IPS-NIHi7 (cell line): Measurements from ENCODE around the gene GOLGA8K.
"Not testable (repeated sequence)": the region's sequence is repeated elsewhere in the genome, so short reads cannot be mapped to it uniquely, and the experiment has no call there.

Experiments used
- DNase-seq: peaks from one replicate; pipeline ENCODE4 v3.0.0; 2012; ENCODE audit warnings: mixed read lengths; ENCODE audit errors: extremely low spot score

Gene GOLGA8K, protein sequence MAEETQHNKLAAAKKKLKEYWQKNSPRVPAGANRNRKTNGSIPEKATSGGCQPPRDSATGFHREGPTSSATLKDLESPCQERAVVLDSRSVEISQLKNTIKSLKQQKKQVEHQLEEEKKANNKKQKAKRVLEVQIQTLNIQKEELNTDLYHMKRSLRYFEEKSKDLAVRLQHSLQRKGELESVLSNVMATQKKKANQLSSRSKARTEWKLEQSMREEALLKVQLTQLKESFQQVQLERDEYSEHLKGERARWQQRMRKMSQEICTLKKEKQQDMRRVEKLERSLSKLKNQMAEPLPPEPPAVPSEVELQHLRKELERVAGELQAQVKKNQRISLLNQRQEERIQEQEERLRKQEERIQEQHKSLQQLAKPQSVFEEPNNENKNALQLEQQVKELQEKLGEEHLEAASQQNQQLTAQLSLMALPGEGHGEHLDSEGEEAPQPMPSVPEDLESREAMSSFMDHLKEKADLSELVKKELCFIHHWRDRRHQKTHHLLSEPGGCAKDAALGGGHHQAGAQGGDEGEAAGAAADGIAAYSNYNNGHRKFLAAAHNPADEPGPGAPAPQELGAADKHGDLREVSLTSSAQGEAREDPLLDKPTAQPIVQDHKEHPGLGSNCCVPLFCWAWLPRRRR

DNA sequence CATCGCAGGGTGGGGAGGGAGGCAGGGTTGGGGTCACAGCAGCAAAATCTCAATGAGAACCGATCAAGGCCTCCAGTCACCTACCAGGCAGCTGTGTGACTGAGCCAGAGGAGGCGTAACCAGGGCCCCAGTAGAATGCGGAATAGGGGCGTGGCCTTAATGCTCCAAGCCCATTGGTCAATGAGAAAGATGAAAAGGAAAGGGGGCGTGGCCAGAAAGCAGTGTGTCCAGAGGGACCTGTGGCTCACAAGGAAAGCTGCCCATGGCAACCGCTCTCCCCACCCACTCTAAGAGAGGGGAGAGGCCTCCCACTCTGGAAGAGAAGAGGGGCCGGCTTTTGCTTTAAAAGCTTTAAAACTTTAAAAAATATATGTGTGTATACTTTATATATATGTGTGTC, at the start of gene GOLGA8K:
Gene GOLGA8K, minus strand, starts transcription at position 101 of the 400 bp plus-strand sequence. Its CDS starts 98 bp downstream, at position 3.
- DNase-seq, result not testable (repeated sequence)

DNA sequence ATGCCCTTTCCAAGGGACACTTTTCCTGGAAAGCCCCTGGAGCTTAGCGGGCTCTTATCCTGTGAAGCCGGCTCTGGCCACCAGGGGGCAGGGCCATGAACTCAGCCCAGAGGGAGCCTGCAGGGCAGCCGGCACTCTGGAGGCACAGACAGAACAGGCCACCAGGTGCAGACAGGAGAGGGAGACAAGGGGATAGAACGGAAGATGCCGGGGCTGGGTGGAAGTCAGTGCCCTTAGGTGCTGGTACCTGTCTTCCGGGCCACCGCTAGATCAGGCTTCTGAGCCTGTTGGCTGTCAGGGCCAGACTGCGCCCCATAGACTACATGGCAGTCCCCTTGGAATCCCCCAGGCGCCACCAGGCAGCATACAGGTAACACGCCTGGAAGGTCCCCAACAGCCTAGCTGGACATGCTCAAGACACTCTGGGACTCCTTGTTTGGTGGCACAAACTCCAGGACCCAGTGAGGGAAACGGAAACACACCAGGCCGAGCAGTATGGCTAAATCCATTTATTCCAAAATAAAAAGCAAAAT, 37.4 kb upstream of the GOLGA8K start:
- DNase-seq, result not testable (repeated sequence)

DNA sequence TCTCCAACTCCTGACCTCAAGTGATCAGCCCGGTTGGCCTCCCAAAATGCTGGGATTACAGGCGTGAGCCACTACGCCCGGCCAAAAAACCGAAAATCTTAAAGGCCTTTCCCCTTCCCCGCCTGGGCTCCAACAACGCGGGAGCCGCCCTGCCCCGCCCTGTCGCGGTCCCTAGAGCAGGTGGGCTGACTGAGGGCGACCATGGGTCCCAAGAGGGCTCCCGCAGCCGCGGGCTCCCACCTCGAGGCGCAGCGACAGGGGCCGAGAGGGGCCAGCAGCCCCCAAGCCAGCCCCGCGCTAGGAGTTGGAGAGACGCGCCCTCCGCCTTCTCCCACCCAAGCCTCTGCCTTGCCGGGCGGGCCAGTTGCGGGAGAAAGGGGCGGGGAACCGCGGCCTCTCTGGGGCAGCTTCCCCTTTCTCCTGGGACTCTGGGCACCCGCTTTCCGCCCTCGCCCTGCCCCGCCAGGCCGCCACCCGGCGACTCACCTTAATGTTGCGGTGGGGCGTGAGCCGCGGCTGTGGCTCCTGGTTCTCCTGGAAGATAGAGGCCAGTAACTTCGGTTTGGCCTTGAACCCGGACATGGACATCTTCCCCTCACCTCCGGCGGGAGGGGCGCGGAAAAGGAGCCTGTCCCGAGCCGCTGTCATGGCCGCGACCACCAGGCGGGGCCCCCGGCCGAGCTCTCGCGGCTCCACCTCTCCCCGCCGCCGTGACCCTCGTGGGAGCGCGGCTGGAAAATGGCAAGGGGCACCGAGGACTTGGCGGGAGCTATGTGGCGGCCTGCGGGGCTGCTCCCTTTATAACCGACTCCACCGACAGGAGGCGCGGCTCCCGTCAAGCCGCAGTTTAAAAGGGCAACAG, 31.2 kb upstream of the GOLGA8K start:
- not testable (repeated sequence) for DNase-seq

DNA sequence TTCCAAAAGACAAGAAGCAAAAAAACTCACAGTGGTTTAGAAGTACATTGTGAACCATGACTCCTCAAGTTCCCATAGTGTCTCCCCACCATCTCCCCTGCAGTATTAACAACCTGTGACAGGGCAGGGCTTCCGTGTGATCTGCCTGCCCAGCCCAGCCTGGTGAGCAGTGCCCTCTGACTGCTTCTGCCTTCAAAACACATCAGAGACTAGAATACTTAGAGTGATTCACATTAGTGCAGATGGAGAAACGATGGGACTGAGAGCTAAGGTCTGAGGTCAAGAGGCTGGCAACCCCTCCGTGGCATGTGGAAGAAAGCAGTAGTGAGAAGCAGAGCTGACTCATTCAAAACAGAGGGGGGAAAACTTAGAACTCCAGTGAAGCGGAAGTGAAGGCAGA, 24.5 kb upstream of the GOLGA8K start:
- not testable (repeated sequence) for DNase-seq

DNA sequence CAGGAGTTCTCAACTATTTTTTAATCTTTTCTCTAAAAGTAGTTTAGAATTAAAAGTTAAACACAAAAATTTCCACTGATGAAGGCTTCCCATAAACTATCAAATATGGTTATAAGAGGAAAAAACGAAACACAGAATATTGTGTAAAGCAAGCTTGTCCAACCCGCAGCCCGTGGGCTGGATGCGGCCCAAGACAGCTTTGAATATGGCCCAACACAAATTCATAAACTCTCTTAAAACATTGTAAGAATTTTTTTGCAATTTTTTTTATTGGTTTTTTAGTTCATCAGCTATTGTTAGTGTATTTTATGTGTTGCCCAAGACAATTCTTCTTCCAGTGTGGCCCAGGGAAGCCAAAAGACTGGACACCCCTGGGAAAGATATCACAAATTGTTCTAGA, 23.4 kb upstream of the GOLGA8K start:
- not testable (repeated sequence) for DNase-seq

DNA sequence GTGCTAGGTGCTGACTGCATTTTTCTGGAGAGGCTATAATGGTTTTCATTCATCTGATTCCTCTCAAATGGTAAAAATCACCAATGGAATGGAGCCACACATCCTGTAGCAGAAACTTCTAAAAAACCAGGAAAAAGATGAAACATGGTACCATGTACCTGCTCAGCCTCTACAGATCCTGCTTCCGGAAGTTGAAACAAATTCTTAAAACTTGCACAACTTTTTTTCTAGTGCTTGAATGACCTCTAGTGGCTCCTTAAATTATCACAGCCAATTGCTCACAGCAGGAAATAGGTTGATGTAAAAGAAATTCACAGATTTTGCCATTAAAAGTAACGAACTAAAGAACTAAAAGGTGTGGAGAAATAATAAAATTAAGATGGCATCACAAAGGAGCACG, 4.8 kb upstream of the GOLGA8K start:
- DNase-seq, result not testable (repeated sequence)

DNA sequence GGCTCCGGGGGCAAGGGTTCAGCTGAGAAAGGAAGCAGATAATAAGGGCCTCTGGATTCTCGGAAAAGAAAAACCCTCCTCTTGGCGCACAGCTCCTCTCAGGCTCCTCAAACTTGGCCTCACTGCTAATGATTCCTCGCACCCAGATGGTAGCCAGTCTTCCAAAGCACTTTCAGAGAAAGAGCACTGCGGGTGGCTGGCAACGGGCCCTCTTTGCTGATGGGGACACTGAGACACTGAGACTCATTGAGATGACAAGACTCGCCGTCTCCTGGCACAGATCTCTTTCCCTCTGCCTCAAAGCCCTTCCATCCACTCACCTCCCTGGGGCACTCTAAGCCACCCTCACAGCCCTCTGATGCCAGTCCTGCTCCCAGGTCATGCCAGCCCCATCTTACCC, 6.6 kb downstream of the GOLGA8K start:
- DNase-seq, result not testable (repeated sequence)

DNA sequence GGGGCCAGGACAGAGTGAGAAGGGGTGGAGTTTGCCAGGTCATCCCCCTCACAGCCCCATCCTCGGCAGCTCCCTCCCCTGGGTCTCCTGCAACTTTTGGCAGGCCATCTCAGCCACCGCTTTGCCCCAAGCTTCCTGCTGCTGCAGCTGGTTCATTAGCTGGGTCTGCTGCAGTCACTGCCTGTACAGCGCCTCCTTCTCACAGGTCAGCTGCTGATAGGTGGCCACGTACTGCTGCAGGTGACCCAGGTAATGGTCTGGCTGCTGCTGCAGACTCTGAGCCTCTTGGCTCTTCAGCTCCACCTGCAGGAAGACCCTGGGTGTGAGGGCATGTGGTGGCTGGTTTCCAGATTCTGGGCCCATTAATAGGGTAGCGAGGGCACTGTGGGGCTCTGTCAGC, 8.3 kb downstream of the GOLGA8K start:
- not testable (repeated sequence) for DNase-seq

DNA sequence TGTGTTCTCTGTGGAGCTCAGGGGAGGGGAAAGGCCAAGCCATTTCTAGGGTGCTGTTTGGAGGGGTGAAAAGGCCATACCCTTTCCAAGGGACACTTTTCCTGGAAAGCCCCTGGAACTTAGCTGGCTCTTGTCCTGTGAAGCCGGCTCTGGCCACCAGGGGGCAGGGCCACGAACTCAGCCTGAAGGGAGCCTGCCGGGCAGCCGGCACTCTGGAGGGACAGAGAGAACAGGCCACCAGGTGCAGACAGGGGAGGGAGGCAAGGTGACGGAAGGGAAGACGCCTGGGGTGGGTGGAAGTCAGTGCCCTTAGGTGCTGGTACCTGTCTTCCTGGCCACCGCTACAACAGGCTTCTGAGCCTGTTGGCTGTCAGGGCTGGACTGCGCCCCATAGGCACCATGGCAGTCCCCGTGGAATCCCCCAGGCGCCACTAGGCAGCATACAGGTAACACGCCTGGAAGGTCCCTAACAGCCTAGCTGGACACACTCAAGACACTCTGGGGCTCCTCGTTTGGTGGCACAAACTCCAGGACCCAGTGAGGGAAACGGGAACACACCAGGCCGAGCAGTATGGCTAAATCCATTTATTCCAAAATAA, 14.9 kb downstream of the GOLGA8K start:
- DNase-seq, result not testable (repeated sequence)

DNA sequence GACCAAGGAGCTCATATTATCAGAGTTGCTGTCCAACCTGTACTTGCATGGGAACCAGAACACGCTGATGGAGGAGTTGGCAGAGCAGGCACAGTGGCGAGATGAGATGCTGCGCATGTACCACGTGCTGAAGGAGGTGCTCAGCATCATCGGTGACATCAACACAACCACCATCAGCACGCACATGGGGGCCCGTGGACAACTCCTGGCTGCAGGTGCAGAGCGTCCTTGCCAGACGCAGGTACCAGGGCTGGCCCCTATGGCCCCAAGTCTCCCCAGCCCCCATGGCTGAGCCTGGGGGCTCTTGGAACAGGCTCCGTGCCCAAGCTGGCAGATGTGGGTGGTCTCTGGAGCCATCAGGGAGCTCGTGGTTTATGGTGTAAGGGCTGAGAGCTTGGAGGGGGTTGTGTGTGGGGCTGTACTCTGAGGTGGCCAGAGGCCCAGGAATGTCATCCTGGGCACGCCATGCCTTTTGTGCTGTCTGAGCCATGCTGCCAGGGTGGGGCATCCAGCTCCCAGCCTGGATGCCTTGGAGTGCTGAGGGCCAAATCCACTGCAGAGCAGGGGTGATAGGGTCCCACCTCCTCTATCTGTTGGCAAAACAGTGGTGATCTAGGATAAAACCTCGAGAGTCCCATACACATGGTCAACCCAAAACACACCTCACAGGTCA, 17.1 kb downstream of the GOLGA8K start:
- not testable (repeated sequence) for DNase-seq

DNA sequence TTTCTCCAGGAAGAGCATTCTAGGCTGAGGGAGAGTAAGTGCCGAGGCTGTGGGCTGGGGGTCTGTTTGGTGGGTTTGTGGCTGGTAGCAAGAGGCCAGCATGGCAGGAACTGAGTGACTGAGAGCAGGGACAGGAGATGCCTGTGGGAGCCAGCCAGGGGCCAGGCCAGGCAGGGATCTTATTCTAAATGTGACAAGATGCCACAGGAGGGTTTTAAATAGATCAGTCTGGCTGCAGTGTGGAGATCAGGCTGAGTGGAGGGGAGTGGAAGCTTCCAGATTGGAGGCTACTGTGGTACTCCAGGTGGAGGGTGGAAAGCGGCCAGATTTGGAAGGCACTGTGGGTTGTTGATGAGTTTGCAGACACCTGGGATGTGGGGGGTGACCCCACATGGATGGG, 28.9 kb downstream of the GOLGA8K start:
- not testable (repeated sequence) for DNase-seq

DNA sequence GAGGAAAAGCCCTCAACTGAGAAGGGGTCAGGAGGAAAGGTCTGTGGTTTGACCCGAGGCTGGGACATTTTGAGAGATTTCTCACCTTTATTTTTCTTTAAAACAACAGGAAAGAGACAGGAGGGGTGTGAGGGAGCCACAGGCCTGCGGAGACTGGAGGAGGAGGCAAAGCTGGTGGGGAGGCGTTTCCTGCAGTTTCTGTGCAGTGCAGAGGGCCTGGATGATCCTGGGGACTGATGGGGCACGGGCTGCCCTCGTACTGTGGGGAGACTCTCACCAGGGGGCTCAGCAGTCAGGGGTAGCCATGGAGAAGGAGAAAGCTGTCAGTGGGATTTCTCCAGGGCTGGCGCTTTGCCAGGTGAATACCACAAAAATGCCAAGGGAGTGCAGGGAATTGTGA, 29.4 kb downstream of the GOLGA8K start:
- DNase-seq, result not testable (repeated sequence)

DNA sequence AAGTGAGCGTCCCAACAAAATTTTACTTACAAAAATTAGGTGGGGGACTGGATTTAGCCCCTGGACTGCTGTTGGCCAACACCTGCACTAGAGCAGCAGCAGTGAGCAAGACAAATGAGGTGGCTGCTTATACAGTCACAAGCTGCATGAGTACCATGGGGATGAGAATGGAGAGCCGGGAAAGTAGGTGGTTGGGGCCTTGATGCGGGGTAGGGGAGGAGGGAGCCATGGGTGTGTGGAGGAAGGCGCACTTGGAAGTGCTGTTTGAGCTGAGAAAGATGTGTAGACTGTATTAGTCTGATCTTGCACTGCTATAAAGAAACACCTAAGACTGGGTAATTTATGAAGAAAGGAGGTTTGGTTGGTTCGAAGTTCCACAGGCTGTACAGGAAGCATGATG, 31.0 kb downstream of the GOLGA8K start:
- not testable (repeated sequence) for DNase-seq

DNA sequence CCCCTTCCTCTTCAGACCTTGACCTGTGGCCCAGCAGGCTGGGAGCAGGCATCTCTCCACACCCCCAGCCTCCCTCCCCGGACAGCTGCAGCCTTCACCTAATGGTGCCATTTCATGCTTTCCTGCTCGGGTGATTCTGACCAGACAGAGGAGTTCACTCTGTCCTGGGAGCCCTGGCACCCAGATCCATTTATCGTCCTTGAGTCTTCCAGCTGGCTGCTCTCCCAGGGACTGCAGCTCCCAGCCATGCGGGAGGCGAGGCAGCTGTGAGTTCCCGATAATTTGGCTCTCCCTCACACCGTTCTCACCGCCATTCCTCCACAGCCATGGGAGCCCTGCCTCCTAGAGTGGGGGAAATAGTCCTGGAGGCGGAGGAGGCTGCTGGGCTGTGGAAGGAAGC, 32.6 kb downstream of the GOLGA8K start:
- DNase-seq, result not testable (repeated sequence)

DNA sequence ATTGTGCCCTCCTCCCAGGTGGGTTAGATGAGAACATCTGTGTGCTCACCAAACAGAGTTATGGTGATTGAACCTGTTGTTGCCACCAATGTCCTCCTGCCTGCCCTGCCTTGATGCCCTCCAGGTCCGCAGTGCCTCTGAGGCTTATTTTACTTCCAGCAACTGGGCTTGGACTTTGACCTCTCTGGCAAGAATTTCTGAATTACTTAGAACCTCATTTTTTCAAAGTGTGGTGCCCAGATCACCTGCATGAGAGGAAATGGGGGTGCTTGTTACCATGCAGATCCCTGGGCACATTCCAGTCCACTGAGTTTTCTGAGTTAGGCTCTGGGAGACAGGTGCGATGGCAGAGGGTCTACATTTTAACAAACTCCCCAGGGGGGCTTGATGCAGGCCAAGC, 33.0 kb downstream of the GOLGA8K start:
- not testable (repeated sequence) for DNase-seq

DNA sequence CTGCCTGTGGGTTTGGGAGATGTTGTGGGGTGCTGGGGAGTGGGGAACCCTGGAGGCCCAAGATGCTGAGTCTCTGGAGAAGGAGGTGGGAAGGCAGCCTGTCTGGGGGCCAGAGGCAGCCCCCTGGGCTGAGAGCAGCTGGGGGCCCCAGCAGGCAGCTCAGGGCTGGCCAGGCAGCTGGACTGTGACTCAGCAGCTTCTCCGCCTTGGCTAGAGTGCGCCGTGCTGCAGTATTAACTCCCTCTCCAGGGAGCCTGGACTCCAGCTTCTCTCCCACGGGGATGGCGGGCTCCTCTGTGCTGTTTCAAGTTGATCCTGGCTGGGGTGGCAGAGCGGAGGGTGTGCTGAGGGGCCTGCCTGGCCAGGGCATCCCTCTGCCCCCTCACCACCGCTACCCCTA, 36.6 kb downstream of the GOLGA8K start:
- not testable (repeated sequence) for DNase-seq

DNA sequence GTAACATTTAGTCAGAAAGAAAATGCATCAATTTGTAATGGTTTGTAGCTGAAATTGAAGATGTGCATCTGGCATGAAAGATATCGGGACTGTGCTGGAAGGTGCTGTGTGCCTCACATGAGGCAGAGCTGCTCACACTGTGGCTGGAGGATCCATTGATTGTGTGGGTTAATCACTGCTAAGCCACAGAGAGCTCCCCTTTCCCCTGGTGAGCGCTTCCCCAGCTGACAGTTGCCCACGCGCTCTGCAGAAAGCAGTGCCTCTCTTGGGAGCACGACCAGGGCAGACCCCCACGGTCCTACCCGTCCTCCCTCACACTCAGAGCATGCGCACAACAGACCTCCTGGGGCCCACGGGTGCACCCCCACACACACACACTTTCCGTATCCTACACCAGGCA, 37.1 kb downstream of the GOLGA8K start:
- not testable (repeated sequence) for DNase-seq

DNA sequence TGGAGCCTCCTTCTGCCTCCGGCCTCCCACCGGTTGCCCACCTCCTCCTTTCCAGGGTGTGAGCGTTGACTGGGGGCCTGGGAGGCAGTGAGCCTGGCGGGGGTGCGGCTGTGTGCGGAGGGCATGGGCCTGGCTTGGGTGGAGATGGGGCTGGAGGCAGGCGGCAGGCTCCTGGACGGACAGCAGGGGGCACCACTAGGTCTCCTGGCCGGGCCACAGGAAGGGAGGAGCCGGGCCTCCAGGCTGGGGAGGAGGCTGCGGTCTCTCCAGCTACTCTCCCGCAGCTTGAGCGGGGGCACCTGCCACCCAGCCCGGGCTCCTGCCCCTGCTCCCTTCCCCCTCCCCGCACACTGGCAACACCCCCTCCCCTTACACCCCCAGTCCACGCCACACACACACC, 38.1 kb downstream of the GOLGA8K start:
- DNase-seq, result not testable (repeated sequence)

DNA sequence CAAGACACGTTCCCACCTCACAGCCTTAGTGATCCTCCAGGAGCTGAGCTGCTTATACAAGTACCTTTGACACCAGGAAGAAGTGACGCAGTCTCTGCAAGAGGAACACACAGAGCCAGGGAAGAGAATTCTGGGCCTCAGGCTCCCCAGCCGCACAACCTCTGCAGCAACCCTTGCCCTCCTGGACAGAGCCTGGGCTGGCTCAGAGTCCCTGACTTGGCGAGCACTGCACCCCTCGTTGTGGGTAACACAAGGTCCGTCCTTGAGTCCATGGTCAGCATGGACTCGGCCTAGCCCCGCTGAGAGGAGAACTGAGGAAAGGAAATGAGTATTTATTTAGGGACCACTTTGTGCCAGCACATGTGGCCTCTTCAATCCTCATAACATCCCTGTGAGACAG, 39.6 kb downstream of the GOLGA8K start:
- DNase-seq, result not testable (repeated sequence)

DNA sequence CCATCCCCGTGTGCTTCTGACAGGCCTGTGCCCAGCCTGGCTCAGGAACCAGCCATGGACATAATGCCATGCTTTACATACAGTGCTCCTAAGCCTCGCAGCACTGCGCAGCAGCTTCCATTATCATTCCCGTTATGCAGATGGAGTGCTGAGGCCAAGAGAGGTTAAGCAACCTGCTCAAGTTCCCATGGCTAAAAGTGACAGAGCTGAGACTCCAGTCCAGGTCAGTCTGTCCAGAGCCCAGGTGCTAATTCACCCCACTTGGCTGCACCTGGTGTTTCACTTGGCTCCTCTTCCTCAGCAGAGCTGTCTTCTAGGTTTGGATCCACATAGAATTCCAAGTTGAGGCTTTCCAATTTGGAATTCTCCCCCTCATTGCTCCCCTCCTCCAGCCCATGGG, 41.4 kb downstream of the GOLGA8K start:
- DNase-seq, result not testable (repeated sequence)

DNA sequence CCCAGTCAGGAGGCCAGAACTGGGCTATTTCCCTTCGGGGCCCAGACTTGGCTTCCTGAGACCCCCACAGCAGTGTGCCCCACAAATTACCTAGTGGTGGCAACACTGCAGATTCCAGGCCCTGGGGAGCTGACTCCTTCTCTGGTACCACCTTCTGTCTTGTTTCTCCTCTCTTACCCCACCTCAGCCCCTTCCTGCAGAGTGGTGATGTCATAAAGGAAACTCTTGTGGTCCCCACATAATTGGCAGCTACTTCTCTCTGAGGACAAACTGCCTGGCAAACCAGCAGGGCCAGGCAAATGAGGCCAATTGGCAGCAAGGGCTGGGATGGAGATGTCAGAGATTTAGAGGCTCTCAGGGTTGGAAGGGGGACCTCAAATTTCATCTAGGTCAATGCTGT, 44.6 kb downstream of the GOLGA8K start:
- DNase-seq, result not testable (repeated sequence)
